AG04450 (cell line): ENCODE measurements around the gene FCHO2. TPM values are rescaled to one million over a fixed set of nuclear protein-coding genes. Genes with fewer than 3 reads are reported as not detected.
A peak's percentile ranks its signal among the peaks of the same experiment; 100 is the strongest.
"Not testable (repeated sequence)": the region's sequence is repeated elsewhere in the genome, so short reads cannot be mapped to it uniquely, and the experiment has no call there.

Source experiments
- CTCF ChIA-PET: fragments of 300-600, 350-600 bp; formaldehyde crosslinking; extraction: SDS; loops from one replicate; lab custom pipeline; 2022; ENCODE audit warnings: antibody characterized with exemption, inconsistent platforms; lab: Charles Lee
- POLR2A ChIA-PET: fragments of 350-600 bp; formaldehyde crosslinking; extraction: SDS; loops from one replicate; lab custom pipeline; 2021; ENCODE audit warnings: antibody characterized with exemption, inconsistent platforms; lab: Yijun Ruan, JAX
- DNase-seq: peaks from one replicate; pipeline ENCODE4 v3.0.0-alpha.2; 2011; ENCODE audit warnings: low read depth, low spot score
- H3K27ac ChIP-seq: one replicate; pipeline ENCODE4 v1.5.1; 2012; ENCODE audit warnings: low read depth, low read length, control low read depth
- H3K27me3 ChIP-seq: one replicate; pipeline ENCODE4 v1.6.0; 2012; ENCODE audit warnings: low read length; ENCODE audit not compliant: control insufficient read depth, insufficient read depth
- H3K4me3 ChIP-seq: 2 replicates; pipeline ENCODE4 v1.5.1; 2011; ENCODE audit warnings: mild to moderate bottlenecking, low read depth, low read length, control low read depth
- H3K9me3 ChIP-seq: 2 replicates; pipeline ENCODE4 v1.5.1; 2012; ENCODE audit warnings: low read length; ENCODE audit not compliant: control insufficient read depth, insufficient read depth
- CTCF ChIP-seq: IDR thresholded peaks from 2 replicates; pipeline ENCODE4 v1.5.1; 2011; ENCODE audit warnings: low read depth, low read length, control low read depth, inconsistent platforms
- polyA plus RNA-seq: library from polyadenylated mRNA; depleted of rRNA; stranded (reverse); fragments of >200 nt; gene quantifications from 2 replicates; pipeline ENCODE4 v1.2.3, GENCODE V29; 2011

FCHO2 gene
- polyA plus RNA-seq, 1 experiment: 10.4 TPM

GRCh38 chr5:72920690-72921502, 34.9 kb upstream of the FCHO2 start:
- DNase-seq: no peak
- TF ChIP-seq CTCF: peak; percentile 48; the same call in 1 of the 2 replicates
- Histone ChIP-seq H3K27me3 (no peaks in the 10 kb centered on the region), H3K9me3 (peaks cover 8% of the 10 kb centered on the region; the same call in 1 of the 2 replicates), H3K4me3 (no peak overlapping the region), H3K27ac (no peak overlapping the region)
- POLR2A ChIA-PET: no interaction called here
- CTCF ChIA-PET: interaction anchor here (1.4 kb wide), 2 partner anchors 280 to 295 kb away, joined by 4 to 5 read pairs; no protein-coding TSS in a partner anchor

GRCh38 chr5:72921886-72922285, 34.0 kb upstream of the FCHO2 start:
- no peak for DNase-seq
- no peak for TF ChIP-seq CTCF
- ChIA-PET POLR2A (no interaction called here), CTCF (interaction anchor here (1.4 kb wide), 1 partner anchor 279 kb away, joined by 5 read pairs; no protein-coding TSS in a partner anchor)
- H3K4me3 ChIP-seq: no peak overlapping the region
- H3K27ac ChIP-seq: no peak overlapping the region
- H3K27me3 ChIP-seq: no peaks in the 10 kb centered on the region
- peaks cover 8% of the 10 kb centered on the region; the same call in 1 of the 2 replicates for H3K9me3 ChIP-seq

- Histone ChIP-seq H3K4me3 (no peak overlapping the region), H3K27me3 (no peaks in the 10 kb centered on the region), H3K27ac (no peak overlapping the region), H3K9me3 (peaks cover 8% of the 10 kb centered on the region; the same call in 1 of the 2 replicates)
- POLR2A ChIA-PET: no interaction called here
- CTCF ChIA-PET: interaction anchor here (1.4 kb wide), 1 partner anchor 278 kb away, joined by 5 read pairs; no protein-coding TSS in a partner anchor
- no peak for DNase-seq
- no peak for TF ChIP-seq CTCF
These were observed 33.4 kb upstream of the FCHO2 start for GRCh38 chr5:72922422-72922821.

- ChIA-PET CTCF (interaction anchor here (0.7 kb wide), 1 partner anchor 314 kb away, joined by 7 read pairs; no protein-coding TSS in a partner anchor), POLR2A (no interaction called here)
These were observed 30.4 kb upstream of the FCHO2 start for GRCh38 chr5:72925336-72926010.

GRCh38 chr5:72932686-72933085, 23.2 kb upstream of the FCHO2 start:
- not testable (repeated sequence) for H3K27me3 ChIP-seq, H3K27ac ChIP-seq

More at GRCh38 chr5:72925336-72926010, 30.4 kb upstream of the FCHO2 start:
- no peak overlapping the region for H3K4me3 ChIP-seq
- DNase-seq: no peak
- H3K27me3 ChIP-seq: no peaks in the 10 kb centered on the region
- H3K9me3 ChIP-seq: peaks cover 8% of the 10 kb centered on the region; the same call in 1 of the 2 replicates
- no peak for TF ChIP-seq CTCF
- no peak overlapping the region for H3K27ac ChIP-seq

GRCh38 chr5:72934953-72935725, 20.7 kb upstream of the FCHO2 start:
- CTCF ChIA-PET, H3K27ac ChIP-seq, POLR2A ChIA-PET: not testable (repeated sequence)

More at GRCh38 chr5:72932686-72933085, 23.2 kb upstream of the FCHO2 start:
- POLR2A ChIA-PET, H3K4me3 ChIP-seq, H3K9me3 ChIP-seq, DNase-seq: not testable (repeated sequence)
- CTCF ChIA-PET: interaction anchor here (0.6 kb wide), 1 partner anchor 17 kb away, joined by 10 read pairs; no protein-coding TSS in a partner anchor

More at GRCh38 chr5:72934953-72935725, 20.7 kb upstream of the FCHO2 start:
- not testable (repeated sequence) for H3K4me3 ChIP-seq, H3K9me3 ChIP-seq, H3K27me3 ChIP-seq, DNase-seq
